DND-41 (cell line): ENCODE data around the gene NFATC2.

Source experiments
- ATAC-seq: fragments of 200-7000 bp; cut with Tn5 transposase; 3 replicates; pipeline ENCODE4 v1.9.1; 2021; ENCODE audit warnings: low read depth; ENCODE audit not compliant: insufficient read depth
- DNase-seq: peaks from one replicate; pipeline ENCODE4 v3.0.0-alpha.2; 2020
- H2AFZ ChIP-seq: 2 replicates; pipeline ENCODE4 v1.6.0; 2012; ENCODE audit warnings: low read depth, low read length
- H3K27ac ChIP-seq: 2 replicates; pipeline ENCODE4 v1.5.1; 2012; ENCODE audit warnings: low read length, inconsistent platforms
- H3K27me3 ChIP-seq: fragments of 200-600 bp; sonication (generic); 2 replicates; pipeline ENCODE4 v1.6.0; 2012; ENCODE audit warnings: low read length, mild to moderate bottlenecking, inconsistent platforms; ENCODE audit not compliant: insufficient read depth, poor library complexity
- H3K36me3 ChIP-seq: 2 replicates; pipeline ENCODE4 v1.5.1; 2012; ENCODE audit warnings: low read length, inconsistent platforms; ENCODE audit not compliant: insufficient read depth
- H3K4me1 ChIP-seq: 2 replicates; pipeline ENCODE4 v1.5.1; 2012; ENCODE audit warnings: mild to moderate bottlenecking, low read length; ENCODE audit not compliant: insufficient read depth
- H3K4me2 ChIP-seq: 2 replicates; pipeline ENCODE4 v1.6.0; 2012; ENCODE audit warnings: mild to moderate bottlenecking, moderate library complexity, low read length, inconsistent platforms; ENCODE audit not compliant: insufficient read depth
- H3K4me3 ChIP-seq, 2 experiments: fragments of 200-600 bp in 1 of 2; shearing (Covaris generic) in 1 of 2; 2 replicates each; pipeline ENCODE4 v1.5.1; 2012 to 2016; ENCODE audit warnings: inconsistent platforms in 2 of 2, low read length in 2 of 2, mild to moderate bottlenecking in 2 of 2, low read depth in 1 of 2, moderate library complexity in 1 of 2
- H3K79me2 ChIP-seq: 2 replicates; pipeline ENCODE4 v1.6.0; 2012; ENCODE audit warnings: low read length, inconsistent platforms; ENCODE audit not compliant: insufficient read depth
- H3K9ac ChIP-seq: 2 replicates; pipeline ENCODE4 v1.6.0; 2012; ENCODE audit warnings: low read depth, mild to moderate bottlenecking, inconsistent platforms, low read length, moderate library complexity
- H3K9me3 ChIP-seq: 2 replicates; pipeline ENCODE4 v1.5.1; 2012; ENCODE audit warnings: low read length, moderate library complexity, mild to moderate bottlenecking, inconsistent platforms; ENCODE audit not compliant: insufficient read depth, severe bottlenecking
- H4K20me1 ChIP-seq: 2 replicates; pipeline ENCODE4 v1.6.0; 2012; ENCODE audit warnings: low read length; ENCODE audit not compliant: insufficient read depth
- EZH2 ChIP-seq: IDR thresholded peaks from 3 replicates; pipeline ENCODE4 v1.6.1; 2012; ENCODE audit warnings: borderline replicate concordance, low read depth, mild to moderate bottlenecking, moderate library complexity, low read length, inconsistent platforms; ENCODE audit not compliant: severe bottlenecking
- TF ChIP-seq, protein P1 (sequence below): IDR thresholded peaks from 2 replicates; pipeline ENCODE4 v1.5.1; 2012; ENCODE audit warnings: borderline replicate concordance, low read length, moderate library complexity, mild to moderate bottlenecking; ENCODE audit not compliant: poor library complexity, severe bottlenecking; ENCODE audit errors: extremely low read depth

The NFATC2 gene

GRCh38 chr20:51456511-51457509 lies 85.7 kb downstream of the NFATC2 start:
- no peaks in the 10 kb centered on the region for H3K36me3 ChIP-seq
- TF ChIP-seq, protein P1, sequence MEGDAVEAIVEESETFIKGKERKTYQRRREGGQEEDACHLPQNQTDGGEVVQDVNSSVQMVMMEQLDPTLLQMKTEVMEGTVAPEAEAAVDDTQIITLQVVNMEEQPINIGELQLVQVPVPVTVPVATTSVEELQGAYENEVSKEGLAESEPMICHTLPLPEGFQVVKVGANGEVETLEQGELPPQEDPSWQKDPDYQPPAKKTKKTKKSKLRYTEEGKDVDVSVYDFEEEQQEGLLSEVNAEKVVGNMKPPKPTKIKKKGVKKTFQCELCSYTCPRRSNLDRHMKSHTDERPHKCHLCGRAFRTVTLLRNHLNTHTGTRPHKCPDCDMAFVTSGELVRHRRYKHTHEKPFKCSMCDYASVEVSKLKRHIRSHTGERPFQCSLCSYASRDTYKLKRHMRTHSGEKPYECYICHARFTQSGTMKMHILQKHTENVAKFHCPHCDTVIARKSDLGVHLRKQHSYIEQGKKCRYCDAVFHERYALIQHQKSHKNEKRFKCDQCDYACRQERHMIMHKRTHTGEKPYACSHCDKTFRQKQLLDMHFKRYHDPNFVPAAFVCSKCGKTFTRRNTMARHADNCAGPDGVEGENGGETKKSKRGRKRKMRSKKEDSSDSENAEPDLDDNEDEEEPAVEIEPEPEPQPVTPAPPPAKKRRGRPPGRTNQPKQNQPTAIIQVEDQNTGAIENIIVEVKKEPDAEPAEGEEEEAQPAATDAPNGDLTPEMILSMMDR = no peak
- no peak for TF ChIP-seq EZH2
- no peak overlapping the region for H3K4me3 ChIP-seq
- no peaks in the 10 kb centered on the region for H3K79me2 ChIP-seq
- ATAC-seq (no peak), DNase-seq (no peak)
- no peak overlapping the region for H3K27ac ChIP-seq
- H3K4me2 ChIP-seq = no peak overlapping the region
- peaks cover 6% of the 10 kb centered on the region for H3K9me3 ChIP-seq
- no peaks in the 10 kb centered on the region for H3K27me3 ChIP-seq
- H3K4me1 ChIP-seq = no peaks in the 10 kb centered on the region
- H2AFZ ChIP-seq = no peak overlapping the region
- H4K20me1 ChIP-seq = no peaks in the 10 kb centered on the region
- no peak overlapping the region for H3K9ac ChIP-seq

DNA sequence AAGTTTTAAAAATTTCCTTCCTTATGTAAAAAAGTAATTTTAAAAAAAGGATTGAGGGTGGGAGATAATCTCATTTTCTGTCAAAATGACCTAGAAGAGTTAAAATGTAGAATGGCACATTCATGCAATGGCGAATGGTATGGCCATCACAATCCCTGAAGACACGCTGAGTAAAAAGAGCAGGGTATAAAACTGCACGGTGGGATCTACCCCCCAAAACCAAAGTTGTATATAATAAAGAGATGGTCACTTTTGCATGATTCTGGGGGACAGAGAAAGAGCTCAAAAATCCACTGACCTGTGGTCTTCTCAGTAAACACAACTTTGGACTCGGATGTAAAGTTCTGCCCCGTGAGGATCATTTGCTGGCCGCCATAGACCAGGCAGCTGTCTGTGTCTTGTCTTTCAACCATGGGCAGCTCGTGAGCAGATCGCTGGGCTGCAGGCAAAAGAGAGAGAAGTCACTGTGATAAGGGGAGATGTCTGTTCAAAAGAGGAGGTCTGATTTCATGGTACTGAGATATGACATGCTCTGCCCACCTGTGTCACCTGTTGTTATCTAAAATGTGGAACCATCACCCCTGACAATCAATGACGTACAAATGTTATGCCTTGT lies 88.2 kb downstream of the NFATC2 start:
- Histone ChIP-seq H3K9me3 (peaks cover 6% of the 10 kb centered on the region), H4K20me1 (no peaks in the 10 kb centered on the region), H3K4me1 (no peaks in the 10 kb centered on the region), H3K27me3 (no peaks in the 10 kb centered on the region), H3K27ac (no peak overlapping the region), H3K79me2 (no peaks in the 10 kb centered on the region), H2AFZ (no peak overlapping the region), H3K9ac (no peak overlapping the region), H3K4me3 (no peak overlapping the region), H3K4me2 (no peak overlapping the region), H3K36me3 (no peaks in the 10 kb centered on the region)
- no peak for ATAC-seq
- TF ChIP-seq, protein P1 = no peak
- TF ChIP-seq EZH2 = no peak
- DNase-seq = no peak

GRCh38 chr20:51452734-51453365 lies 89.7 kb downstream of the NFATC2 start:
- no peak for ATAC-seq
- no peaks in the 10 kb centered on the region for H3K79me2 ChIP-seq

More at GRCh38 chr20:51452734-51453365, 89.7 kb downstream of the NFATC2 start:
- TF ChIP-seq, protein P1 = no peak
- TF ChIP-seq EZH2 = no peak
- Histone ChIP-seq H3K9ac (no peak overlapping the region), H3K27me3 (no peaks in the 10 kb centered on the region), H3K4me1 (no peaks in the 10 kb centered on the region), H3K4me3 (no peak overlapping the region), H3K4me2 (no peak overlapping the region), H3K9me3 (peaks cover 6% of the 10 kb centered on the region), H2AFZ (no peak overlapping the region), H3K36me3 (no peaks in the 10 kb centered on the region), H4K20me1 (no peaks in the 10 kb centered on the region), H3K27ac (no peak overlapping the region)
- DNase-seq = no peak
